B cell (primary cell): Measurements from ENCODE around the gene AICDA. TPM values are rescaled to one million over a fixed set of nuclear protein-coding genes. Genes with fewer than 3 reads are reported as not detected.

Source experiments
- ATAC-seq: fragments of 200-7000 bp; cut with Tn5 transposase; one replicate; pipeline ENCODE4 v1.10.0; 2021; ENCODE audit warnings: low read depth, mild to moderate bottlenecking, moderate number of reproducible peaks, moderate library complexity
- CTCF ChIA-PET: fragments of 350-600 bp; sonication (Branson Sonifier 250); formaldehyde crosslinking; loops from one replicate; lab custom pipeline; 2021; ENCODE audit warnings: antibody characterized with exemption, inconsistent platforms; lab: Charles Lee
- POLR2A ChIA-PET: fragments of 350-600 bp; sonication (Branson Sonifier 250); formaldehyde crosslinking; loops from one replicate; lab custom pipeline; 2021; ENCODE audit warnings: antibody characterized with exemption; lab: Charles Lee
- DNase-seq: peaks from one replicate; pipeline ENCODE4 v3.0.0; 2013
- H2AFZ ChIP-seq: 2 replicates; pipeline ENCODE4 v1.6.1; 2012; ENCODE audit warnings: mild to moderate bottlenecking, low read depth, low read length; ENCODE audit not compliant: insufficient read depth, poor library complexity, severe bottlenecking
- H3K27ac ChIP-seq, 2 donors: 1 replicate in 1 of 2; 2 replicates in 1 of 2; pipeline ENCODE4 v1.5.1; 2012 to 2013; ENCODE audit warnings: low read length in 2 of 2, mild to moderate bottlenecking in 2 of 2, moderate library complexity in 1 of 2
- H3K27me3 ChIP-seq, 4 experiments: fragments of 200-600 bp in 1 of 4; sonication (generic) in 1 of 4; replicated peaks in 1 of 4; 1 replicate in 2 of 4; 2 replicates in 2 of 4; pipeline versions ENCODE4 v1.6.1 to v1.7.0; 2013 to 2016; ENCODE audit warnings: low read length in 3 of 4, mild to moderate bottlenecking in 2 of 4, mixed read lengths in 1 of 4, moderate library complexity in 1 of 4; ENCODE audit not compliant: insufficient read depth in 4 of 4, control insufficient read depth in 3 of 4; ENCODE audit errors: control extremely low read depth in 1 of 4
- H3K36me3 ChIP-seq, 2 experiments: replicated peaks in 1 of 2; 1 replicate in 1 of 2; 2 replicates in 1 of 2; pipeline versions ENCODE4 v1.6.1 to v1.7.1; 2013; ENCODE audit warnings: low read length in 1 of 2; ENCODE audit not compliant: insufficient read depth in 2 of 2, control insufficient read depth in 1 of 2; ENCODE audit errors: control extremely low read depth in 1 of 2, extremely low read depth in 1 of 2
- H3K4me1 ChIP-seq, 2 donors: fragments of 200-600 bp in 1 of 2; sonication (generic) in 1 of 2; 1 replicate in 1 of 2; 2 replicates in 1 of 2; pipeline versions ENCODE4 v1.5.1 to v1.6.1; 2013 to 2017; ENCODE audit warnings: low read length in 2 of 2; ENCODE audit not compliant: control insufficient read depth in 2 of 2, insufficient read depth in 2 of 2
- H3K4me2 ChIP-seq: replicated peaks from 2 replicates; pipeline ENCODE3; 2012; ENCODE audit warnings: mild to moderate bottlenecking, low read depth, low read length; ENCODE audit not compliant: poor library complexity, severe bottlenecking
- H3K4me3 ChIP-seq, 5 experiments: fragments of 200-600 bp in 1 of 5; sonication (generic) in 1 of 5; 1 replicate in 3 of 5; 2 replicates in 2 of 5; pipeline versions ENCODE4 v1.5.1 to v1.7.0; 2011 to 2016; ENCODE audit warnings: low read length in 4 of 5, mild to moderate bottlenecking in 4 of 5, low read depth in 2 of 5, control low read depth in 1 of 5, moderate library complexity in 1 of 5; ENCODE audit not compliant: insufficient read depth in 1 of 5; ENCODE audit errors: control extremely low read depth in 1 of 5, extremely low read depth in 1 of 5
- H3K79me2 ChIP-seq: fragments of 200-600 bp; sonication (generic); one replicate; pipeline ENCODE4 v1.6.0; 2016; ENCODE audit warnings: low read length; ENCODE audit not compliant: control insufficient read depth, insufficient read depth
- H3K9ac ChIP-seq: fragments of 200-600 bp; sonication (generic); 2 replicates; pipeline ENCODE4 v1.6.1; 2017; ENCODE audit warnings: mild to moderate bottlenecking, low read length, moderate library complexity
- H3K9me3 ChIP-seq, 3 donors: one replicate each; pipeline versions ENCODE4 v1.6.1 to v1.7.1; 2013; ENCODE audit warnings: low read length in 2 of 3; ENCODE audit not compliant: control insufficient read depth in 2 of 3, insufficient read depth in 1 of 3; ENCODE audit errors: control extremely low read depth in 1 of 3
- H4K20me1 ChIP-seq: 2 replicates; pipeline ENCODE4 v1.6.0; 2012; ENCODE audit warnings: mild to moderate bottlenecking, low read length; ENCODE audit not compliant: insufficient read depth, control insufficient read depth, poor library complexity, severe bottlenecking
- H3K27ac Mint-ChIP-seq: one replicate; pipeline ENCODE4 v1.8.0; 2021; ENCODE audit warnings: mixed read lengths
- H3K27me3 Mint-ChIP-seq: one replicate; pipeline ENCODE4 v1.8.0; 2021; ENCODE audit warnings: mixed read lengths
- H3K4me1 Mint-ChIP-seq: one replicate; pipeline ENCODE4 v1.8.0; 2021; ENCODE audit warnings: mixed read lengths
- H3K4me3 Mint-ChIP-seq: one replicate; pipeline ENCODE4 v1.8.0; 2021; ENCODE audit warnings: mixed read lengths
- H3K9me3 Mint-ChIP-seq: one replicate; pipeline ENCODE4 v1.8.0; 2022; ENCODE audit warnings: mixed read lengths; ENCODE audit not compliant: insufficient read depth
- CTCF ChIP-seq: fragments of 200-600 bp; IDR thresholded peaks from one replicate; pipeline ENCODE4 v1.8.0; 2022; ENCODE audit warnings: antibody characterized with exemption, mild to moderate bottlenecking
- EZH2 ChIP-seq: IDR thresholded peaks from 2 replicates; pipeline ENCODE4 v1.6.1; 2012; ENCODE audit warnings: borderline replicate concordance, low read depth, mild to moderate bottlenecking, moderate library complexity, low read length; ENCODE audit not compliant: insufficient read depth, poor library complexity, severe bottlenecking
- whole genome bisulfite sequencing: methylation state at CpG from one replicate; pipeline ENCODE4 v1.1.5; 2013; ENCODE audit warnings: missing lambda C conversion rate; ENCODE audit not compliant: insufficient coverage; 5-methylcytosine and 5-hydroxymethylcytosine counted together
- intact Hi-C: fragments of 100-400 bp; cut with micrococcal nuclease; formaldehyde crosslinking; loops from one replicate; pipeline ENCODE4 v1.10.0; 2022
- polyA plus RNA-seq: library from polyadenylated mRNA; depleted of rRNA; stranded (reverse); fragments of >200 nt; gene quantifications from 2 replicates; pipeline ENCODE4 v1.2.3, GENCODE V29; 2012
- total RNA-seq, 2 donors: library from RNA; stranded (reverse); fragments of 120-200 nt in 1 of 2; gene quantifications; 1 replicate in 1 of 2; 2 replicates in 1 of 2; pipeline versions ENCODE4 v1.2.3 to v1.2.4, GENCODE V29; 2013 to 2022

The AICDA gene
- total and polyA plus RNA-seq, 2 donors (not counting 1 experiment from before 2014, with no cell fraction given), result 0.94 to 1.0 TPM

- intact Hi-C loops, result no loop called here
- no peaks in the 10 kb centered on the region for H4K20me1 ChIP-seq
- H3K4me3 Mint-ChIP-seq, result no peak overlapping the region
- 97% methylated on average over 8 of the region's 8 CpGs for WGBS
- no peaks in the 10 kb centered on the region for H3K27me3 ChIP-seq
- ChIA-PET POLR2A (no interaction called here), CTCF (no interaction called here)
- no peak for TF ChIP-seq CTCF
- no peak for TF ChIP-seq EZH2
- H3K9me3 ChIP-seq, result no peaks in the 10 kb centered on the region
- ATAC-seq (no peak), DNase-seq (no peak)
- no peaks in the 10 kb centered on the region for H3K79me2 ChIP-seq
- no peak overlapping the region for H3K9ac ChIP-seq
- H3K27me3 Mint-ChIP-seq, result peaks cover 3% of the 10 kb centered on the region
- no peak overlapping the region for H3K27ac ChIP-seq
- H2AFZ ChIP-seq, result no peak overlapping the region
- H3K9me3 Mint-ChIP-seq, result no peaks in the 10 kb centered on the region
- H3K4me3 ChIP-seq, result no peak overlapping the region
- H3K4me1 Mint-ChIP-seq, result peaks cover 5% of the 10 kb centered on the region
- no peak overlapping the region for H3K4me2 ChIP-seq
- no peak overlapping the region for H3K27ac Mint-ChIP-seq
- no peaks in the 10 kb centered on the region for H3K36me3 ChIP-seq
- peaks cover 0 to 5% of the 10 kb centered on the region in 2 donors for H3K4me1 ChIP-seq
Observed at GRCh38 chr12:8594072-8594471, 18.6 kb downstream of the AICDA start.

- Histone ChIP-seq H3K27me3 (no peaks in the 10 kb centered on the region), H3K27ac (no peak overlapping the region), H2AFZ (no peak overlapping the region), H3K9ac (no peak overlapping the region), H3K4me3 (no peak overlapping the region), H3K9me3 (no peaks in the 10 kb centered on the region), H3K79me2 (no peaks in the 10 kb centered on the region), H3K4me1 (peaks cover 0 to 5% of the 10 kb centered on the region in 2 donors), H4K20me1 (no peaks in the 10 kb centered on the region), H3K36me3 (no peaks in the 10 kb centered on the region), H3K4me2 (no peak overlapping the region)
- H3K27me3 Mint-ChIP-seq, result peaks cover 10% of the 10 kb centered on the region
- H3K9me3 Mint-ChIP-seq, result no peaks in the 10 kb centered on the region
- no peak for TF ChIP-seq CTCF
- no peak for TF ChIP-seq EZH2
- ATAC-seq (no peak), DNase-seq (no peak)
- CTCF ChIA-PET, result no interaction called here
- 88% methylated on average over 1 of the region's 2 CpGs for WGBS
- POLR2A ChIA-PET, result no interaction called here
- H3K4me1 Mint-ChIP-seq, result peaks cover 5% of the 10 kb centered on the region
- H3K4me3 Mint-ChIP-seq, result no peak overlapping the region
- H3K27ac Mint-ChIP-seq, result no peak overlapping the region
- intact Hi-C loops, result no loop called here
Observed at GRCh38 chr12:8593246-8593645, 19.4 kb downstream of the AICDA start.
